Heart right ventricle (tissue), 16 donors: ENCODE measurements around the gene PUS3. TPM values are rescaled to one million over a fixed set of nuclear protein-coding genes. Genes with fewer than 3 reads are reported as not detected.

ENCODE experiments used
- ATAC-seq, 8 donors: fragments of 200-7000 bp; cut with Tn5 transposase; one replicate each; pipeline ENCODE4 v1.9.1; 2020; ENCODE audit warnings: mild to moderate bottlenecking in 8 of 8, moderate library complexity in 8 of 8, moderate number of reproducible peaks in 1 of 8
- DNase-seq, 2 donors: peaks; one replicate each; pipeline ENCODE4 v3.0.0-alpha.2; 2020
- H3K27ac ChIP-seq, 10 donors: fragments of 200-600 bp; sonication (generic) in 2 of 10; one replicate each; pipeline versions ENCODE4 v1.5.0 to v1.8.0; 2020 to 2022; ENCODE audit warnings: mild to moderate bottlenecking in 3 of 10
- H3K27me3 ChIP-seq, 7 donors: fragments of 200-600 bp; one replicate each; pipeline ENCODE4 v1.8.0; 2021 to 2022; ENCODE audit warnings: mild to moderate bottlenecking in 2 of 7
- H3K36me3 ChIP-seq, 9 donors: fragments of 200-600 bp; sonication (generic) in 1 of 9; one replicate each; pipeline versions ENCODE4 v1.5.0 to v1.8.0; 2020 to 2022; ENCODE audit warnings: mild to moderate bottlenecking in 2 of 9
- H3K4me1 ChIP-seq, 9 donors: fragments of 200-600 bp; sonication (generic) in 1 of 9; one replicate each; pipeline versions ENCODE4 v1.5.0 to v1.8.0; 2020 to 2022; ENCODE audit warnings: mild to moderate bottlenecking in 4 of 9
- H3K4me3 ChIP-seq, 10 donors: fragments of 200-600 bp; sonication (generic) in 2 of 10; one replicate each; pipeline versions ENCODE4 v1.5.0 to v1.8.0; 2020 to 2022; ENCODE audit warnings: mild to moderate bottlenecking in 7 of 10, moderate library complexity in 2 of 10
- H3K9me3 ChIP-seq, 11 donors: fragments of 200-600 bp in 10 of 11; sonication (generic) in 2 of 11; one replicate each; pipeline versions ENCODE4 v1.5.0 to v1.8.0; 2013 to 2022; ENCODE audit warnings: mild to moderate bottlenecking in 2 of 11, control low read depth in 1 of 11, moderate library complexity in 1 of 11
- WGBS, 2 donors: extraction: QIAGEN DNeasy Blood & Tissue Kit; methylation state at CpG; one replicate each; pipeline ENCODE4 v1.1.7; 2013; ENCODE audit warnings: inconsistent platforms in 1 of 2; 5-methylcytosine and 5-hydroxymethylcytosine counted together
- intact Hi-C, 10 donors: fragments of 100-400 bp; cut with DNase I; formaldehyde crosslinking; loops; one replicate each; pipeline versions ENCODE4 v1.11.1 to v1.14.2; 2022
- polyA plus RNA-seq, 2 donors: library from polyadenylated mRNA; stranded (reverse); fragments of 200-250 nt; gene quantifications; one replicate each; pipeline ENCODE4 v1.2.3, GENCODE V29; 2013
- total RNA-seq, 10 donors: library from RNA; stranded (reverse); fragmentation: NEBNext Ultra II Directional in 3 of 10; extraction: Animal tissue kit (Norgen Biotek cat#: 25700) in 3 of 10; gene quantifications; one replicate each; pipeline versions ENCODE4 v1.2.1 to v1.2.4, GENCODE V29; 2021 to 2023
- TF ChIP-seq, protein P1 (sequence below), 9 donors: fragments of 200-600 bp; sonication (generic) in 2 of 9; IDR thresholded peaks; one replicate each; pipeline versions ENCODE4 v1.5.0 to v1.8.0; 2021 to 2022; ENCODE audit warnings: antibody characterized with exemption in 9 of 9, mild to moderate bottlenecking in 5 of 9, moderate library complexity in 1 of 9
- donor health status: Arrhythmogenic right ventricular cardiomyopathy.
- donor health status: ischemic (EF 13 %, LVEDD 7.1; RV severe dilation, severe dysfunction).
- donor health status: healthy with polysubstance abuse.
- donor health status: DM: no; HTN: yes; CAD: no.
- donor health status: DM: no; HTN: no; CAD: no.
- donor health status: ischemic (EF 25% LVEDD 6.9; RV normal size, moderate dysfunction).
- donor health status: ischemic (EF 25% LVEDD 5.7; RV mildly dilated, moderate dysfunction).
- donor health status: healthy.
- donor health status: DM: yes; HTN: yes; CAD: no.
- donor health status: Ischemic cardiomyopathy.
- donor health status: ischemic (EF 35%, LVEDD 5.7; RV mildly dilated, moderate dysfunction).
- donor health status: nonischemic (EF 11% LVEDD 7.7; RV severe dilation, severe dysfunction).
- donor health status: DM: yes; HTN: yes; CAD: no.
- donor health status: PGD.
- donor health status: ischemic (EF 29% LVEDD 5.4; RV normal size, mild dysfunction).
- donor health status: nonischemic (EF 23%, LVEDD 6.1; RV moderate dilation, normal function).

The PUS3 gene
- total and polyA plus RNA-seq, 12 donors = 4.9 to 12.4 (median 7.7) TPM

DNA sequence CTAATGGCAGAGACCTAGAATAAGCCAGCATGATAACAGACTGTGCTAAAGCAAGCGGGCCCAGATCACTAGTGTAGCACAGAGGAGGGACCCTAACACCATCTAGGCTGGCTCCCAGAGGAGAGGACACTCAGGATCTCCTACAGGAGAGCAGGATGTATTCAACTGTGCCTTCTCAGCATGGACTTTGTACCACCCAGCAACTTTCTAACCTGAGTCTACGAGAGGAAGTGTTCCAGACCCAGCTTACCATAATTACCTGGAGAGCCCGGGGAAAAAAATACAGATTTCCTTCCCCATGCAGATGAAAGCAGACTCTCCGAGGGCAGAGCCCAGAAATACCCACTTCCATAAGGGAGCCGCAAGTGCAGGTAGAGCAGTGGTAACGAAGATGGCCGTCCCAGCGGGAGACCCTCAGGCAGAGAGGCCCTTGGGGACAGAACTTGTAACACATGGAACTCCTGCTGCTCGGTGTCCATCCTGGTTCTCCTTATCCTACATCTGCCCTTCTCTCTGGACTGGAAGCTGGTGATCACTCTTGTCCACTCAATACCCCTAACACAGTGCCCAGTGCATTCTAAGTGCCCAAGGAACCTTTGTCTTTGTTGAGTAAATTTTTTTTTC, 21.5 kb upstream of the PUS3 start:
- H3K9me3 ChIP-seq = no peaks in the 10 kb centered on the region
- 89 to 95% methylated on average over 9 of the region's 9 CpGs for WGBS, 2 donors
- no peaks in the 10 kb centered on the region for H3K36me3 ChIP-seq
- H3K27me3 ChIP-seq = peaks cover 0 to 14% (median 0%) of the 10 kb centered on the region in 7 donors
- ATAC-seq = no peak
- TF ChIP-seq, protein P1, sequence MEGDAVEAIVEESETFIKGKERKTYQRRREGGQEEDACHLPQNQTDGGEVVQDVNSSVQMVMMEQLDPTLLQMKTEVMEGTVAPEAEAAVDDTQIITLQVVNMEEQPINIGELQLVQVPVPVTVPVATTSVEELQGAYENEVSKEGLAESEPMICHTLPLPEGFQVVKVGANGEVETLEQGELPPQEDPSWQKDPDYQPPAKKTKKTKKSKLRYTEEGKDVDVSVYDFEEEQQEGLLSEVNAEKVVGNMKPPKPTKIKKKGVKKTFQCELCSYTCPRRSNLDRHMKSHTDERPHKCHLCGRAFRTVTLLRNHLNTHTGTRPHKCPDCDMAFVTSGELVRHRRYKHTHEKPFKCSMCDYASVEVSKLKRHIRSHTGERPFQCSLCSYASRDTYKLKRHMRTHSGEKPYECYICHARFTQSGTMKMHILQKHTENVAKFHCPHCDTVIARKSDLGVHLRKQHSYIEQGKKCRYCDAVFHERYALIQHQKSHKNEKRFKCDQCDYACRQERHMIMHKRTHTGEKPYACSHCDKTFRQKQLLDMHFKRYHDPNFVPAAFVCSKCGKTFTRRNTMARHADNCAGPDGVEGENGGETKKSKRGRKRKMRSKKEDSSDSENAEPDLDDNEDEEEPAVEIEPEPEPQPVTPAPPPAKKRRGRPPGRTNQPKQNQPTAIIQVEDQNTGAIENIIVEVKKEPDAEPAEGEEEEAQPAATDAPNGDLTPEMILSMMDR (IDR thresholded peaks at IDR 0.05) = no peak
- H3K27ac ChIP-seq = no peak overlapping the region
- H3K4me3 ChIP-seq = no peak overlapping the region
- H3K4me1 ChIP-seq = no peaks in the 10 kb centered on the region
- intact Hi-C loops = loop anchor here in 6 of 10 donors (5.0 to 10.0 kb wide), 6 partner anchors 130 to 340 kb away; partner anchors contain the start of genes CDON (in 2 of the 6), FOXRED1 (in 2 of the 6) and SRPRA (in 2 of the 6)
- DNase-seq = no peak

DNA sequence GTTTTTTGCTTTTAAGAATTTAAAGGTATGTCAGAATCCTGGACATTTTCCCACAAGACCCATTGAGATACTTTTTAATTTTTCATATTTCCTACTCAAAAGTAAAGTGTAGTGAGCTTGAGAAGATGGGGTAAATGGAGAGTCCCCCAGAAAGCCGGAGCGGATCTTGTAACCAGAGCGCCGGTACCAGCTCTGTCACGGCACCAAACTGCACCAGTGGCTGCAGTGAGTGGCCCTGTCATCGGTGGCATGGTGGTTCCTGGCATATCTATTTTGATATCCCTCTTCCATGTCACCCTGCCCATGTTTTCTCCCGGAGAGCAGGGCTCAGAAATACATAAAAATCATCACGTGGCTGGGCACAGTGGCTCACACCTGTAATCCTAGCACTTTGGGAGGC, 20.6 kb upstream of the PUS3 start:
- 93% methylated on average over 8 of the region's 8 CpGs for WGBS, 2 donors
- Histone ChIP-seq H3K27me3 (peaks cover 0 to 12% (median 0%) of the 10 kb centered on the region in 7 donors), H3K27ac (no peak overlapping the region), H3K4me3 (no peak overlapping the region), H3K36me3 (no peaks in the 10 kb centered on the region), H3K4me1 (no peaks in the 10 kb centered on the region), H3K9me3 (no peaks in the 10 kb centered on the region)
- TF ChIP-seq, protein P1 (IDR thresholded peaks at IDR 0.05) = no peak
- DNase-seq (no peak), ATAC-seq (no peak)
- intact Hi-C loops = loop anchor here in 8 of 10 donors (1.0 to 10.0 kb wide), 8 partner anchors 131 to 341 kb away; partner anchors contain the start of genes CDON (in 2 of the 8), FOXRED1 (in 2 of the 8) and SRPRA (in 2 of the 8)

DNA sequence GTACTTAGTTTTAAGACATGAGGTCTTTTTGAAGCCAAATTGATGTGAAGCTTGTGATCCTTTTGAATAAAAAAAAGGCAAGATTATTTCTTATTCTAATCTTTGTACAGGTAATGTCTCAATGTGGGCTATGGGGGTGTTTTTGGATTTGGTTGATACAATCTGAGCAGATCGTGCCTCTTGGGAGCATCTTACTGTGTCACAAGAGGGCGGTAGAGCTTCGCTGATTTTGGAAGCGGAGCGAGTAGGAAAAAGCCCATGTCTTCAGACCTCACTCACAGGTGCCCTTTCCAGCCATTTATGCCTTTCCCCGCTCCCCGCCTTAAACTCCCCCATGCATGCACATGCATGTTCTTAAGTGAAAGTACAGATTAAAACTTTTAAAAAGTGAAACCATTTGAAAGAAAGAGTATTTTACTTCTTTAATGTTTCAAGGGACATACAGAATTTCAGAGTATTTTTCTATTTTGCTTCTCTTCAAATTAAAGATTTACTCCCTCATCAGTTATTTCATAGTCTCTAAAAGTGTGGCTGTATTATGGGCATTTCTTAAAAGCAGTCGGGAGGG, 20.1 kb upstream of the PUS3 start:
- Histone ChIP-seq H3K27me3 (peaks cover 0 to 17% (median 0%) of the 10 kb centered on the region in 7 donors), H3K27ac (no peak overlapping the region), H3K36me3 (no peaks in the 10 kb centered on the region), H3K4me1 (no peaks in the 10 kb centered on the region), H3K4me3 (no peak overlapping the region), H3K9me3 (no peaks in the 10 kb centered on the region)
- intact Hi-C loops = loop anchor here in 8 of 10 donors (1.0 to 10.0 kb wide), 8 partner anchors 132 to 342 kb away; partner anchors contain the start of genes CDON (in 2 of the 8), FOXRED1 (in 2 of the 8) and SRPRA (in 2 of the 8)
- DNase-seq = peak; percentile 24 to 68
- TF ChIP-seq, protein P1 (IDR thresholded peaks at IDR 0.05) = peak; percentile 62 to 87 (median 79)
- peak in 7 of 8 donors; percentile 76 to 87 (median 81) for ATAC-seq
- WGBS, 2 donors = 5 to 10% methylated on average over 8 of the region's 8 CpGs

DNA sequence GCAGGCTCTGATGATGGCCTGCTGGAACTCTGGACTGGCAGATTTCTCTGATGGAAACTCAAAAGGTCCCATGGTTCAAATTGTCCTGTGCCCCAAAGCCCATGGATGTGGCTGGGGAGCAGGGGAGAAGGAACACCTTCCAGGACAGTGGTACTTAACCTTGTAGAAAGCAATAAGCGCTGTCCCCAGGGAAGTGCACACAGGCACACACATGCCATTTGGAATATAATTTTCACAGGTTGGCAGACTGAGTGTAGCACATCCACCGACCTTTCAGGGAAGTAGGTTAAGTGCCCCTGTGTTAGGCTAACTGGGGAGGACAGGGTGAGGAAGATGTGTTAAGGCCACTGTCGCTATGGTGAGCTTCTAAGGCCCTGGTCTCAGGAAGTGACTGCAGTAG, 19.1 kb upstream of the PUS3 start:
- ATAC-seq (no peak), DNase-seq (no peak)
- no peak overlapping the region for H3K4me3 ChIP-seq
- intact Hi-C loops = loop anchor here in 6 of 10 donors (1.0 to 10.0 kb wide), 8 partner anchors 133 to 343 kb away; partner anchors contain the start of genes CDON (in 2 of the 6), FOXRED1 (in 2 of the 6) and SRPRA (in 2 of the 6)
- no peak overlapping the region for H3K27ac ChIP-seq
- no peaks in the 10 kb centered on the region for H3K36me3 ChIP-seq
- H3K9me3 ChIP-seq = no peaks in the 10 kb centered on the region
- H3K4me1 ChIP-seq = no peaks in the 10 kb centered on the region
- peaks cover 0 to 26% (median 0%) of the 10 kb centered on the region in 7 donors for H3K27me3 ChIP-seq
- WGBS, 2 donors = 77 to 91% methylated on average over 3 of the region's 3 CpGs
- TF ChIP-seq, protein P1 (IDR thresholded peaks at IDR 0.05) = no peak
